ENCODE data around the gene SPNS2.

Gene SPNS2

DNA sequence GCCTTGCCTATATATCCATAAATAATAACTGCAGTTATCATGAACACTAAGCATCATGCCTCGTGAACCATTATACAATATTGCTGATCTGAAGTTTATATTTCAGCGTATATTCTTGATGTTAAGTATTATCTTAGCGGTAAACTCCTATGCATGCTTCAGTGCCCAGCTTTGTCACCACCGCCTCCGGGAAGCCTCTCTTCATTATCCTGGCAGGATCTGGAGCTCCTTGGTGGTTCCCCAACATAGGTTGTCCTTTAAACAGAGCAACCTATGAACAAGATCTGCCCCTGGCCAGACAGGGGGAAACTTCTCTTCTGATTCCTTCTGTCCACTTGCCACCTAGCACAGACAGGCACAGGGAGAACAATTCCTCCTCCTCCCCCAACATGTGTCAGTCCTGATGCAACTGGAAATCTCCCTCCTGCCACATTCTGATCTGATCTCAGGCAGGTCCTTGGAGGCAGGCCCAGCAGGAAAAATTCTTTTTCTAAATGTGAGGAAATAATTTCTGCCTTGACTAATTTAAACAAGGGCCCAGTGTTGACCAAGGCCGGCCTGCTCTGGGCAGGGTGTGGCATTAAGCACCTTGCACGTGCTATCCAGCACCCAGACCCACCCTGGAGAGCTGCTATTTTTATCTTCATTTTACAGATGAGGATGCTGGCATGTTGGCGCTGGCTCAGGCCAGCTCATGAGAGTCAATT lies 22.4 kb downstream of the SPNS2 start:
- no peak for DNase-seq

DNA sequence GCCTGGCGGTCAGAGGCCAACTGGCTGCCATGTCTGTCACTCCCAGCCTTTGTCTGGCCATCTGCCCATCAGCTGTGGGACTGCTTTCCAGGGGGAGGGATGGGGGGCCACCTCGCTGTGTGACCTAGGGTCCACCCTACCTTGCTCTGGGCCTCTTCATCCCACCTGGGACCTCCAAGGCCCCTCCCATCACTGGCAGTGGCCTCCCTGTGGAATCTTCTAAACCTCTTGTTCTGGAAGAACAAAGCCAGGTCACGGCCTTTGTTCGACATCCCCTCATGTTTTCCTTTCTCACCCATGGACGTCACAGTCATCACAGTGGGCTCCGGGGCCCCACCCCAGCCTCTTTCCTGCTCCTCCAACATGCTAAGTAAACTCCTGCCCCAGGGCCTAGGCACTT lies 24.0 kb downstream of the SPNS2 start:
- DNase-seq, result no peak

DNA sequence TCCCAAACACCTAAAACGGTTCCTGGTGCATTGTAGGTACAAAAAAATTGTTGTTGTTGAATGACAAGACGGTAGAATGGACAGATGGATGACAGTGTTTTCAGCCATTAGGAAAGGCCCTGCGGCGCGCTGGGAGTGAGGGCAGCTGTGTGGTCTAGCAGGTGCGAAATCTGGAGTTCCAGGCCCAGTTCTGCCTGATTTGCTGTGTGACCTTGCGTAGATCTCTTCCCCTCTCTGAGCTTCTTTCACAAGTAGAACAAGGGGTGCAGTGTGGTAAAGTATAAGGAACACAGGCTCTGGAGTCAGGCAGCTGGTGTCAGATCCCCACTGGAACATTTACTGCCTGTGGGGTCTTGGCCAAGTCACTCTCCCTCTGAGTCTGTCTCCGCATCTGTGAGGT lies 25.3 kb downstream of the SPNS2 start:
- DNase-seq, result no peak

DNA sequence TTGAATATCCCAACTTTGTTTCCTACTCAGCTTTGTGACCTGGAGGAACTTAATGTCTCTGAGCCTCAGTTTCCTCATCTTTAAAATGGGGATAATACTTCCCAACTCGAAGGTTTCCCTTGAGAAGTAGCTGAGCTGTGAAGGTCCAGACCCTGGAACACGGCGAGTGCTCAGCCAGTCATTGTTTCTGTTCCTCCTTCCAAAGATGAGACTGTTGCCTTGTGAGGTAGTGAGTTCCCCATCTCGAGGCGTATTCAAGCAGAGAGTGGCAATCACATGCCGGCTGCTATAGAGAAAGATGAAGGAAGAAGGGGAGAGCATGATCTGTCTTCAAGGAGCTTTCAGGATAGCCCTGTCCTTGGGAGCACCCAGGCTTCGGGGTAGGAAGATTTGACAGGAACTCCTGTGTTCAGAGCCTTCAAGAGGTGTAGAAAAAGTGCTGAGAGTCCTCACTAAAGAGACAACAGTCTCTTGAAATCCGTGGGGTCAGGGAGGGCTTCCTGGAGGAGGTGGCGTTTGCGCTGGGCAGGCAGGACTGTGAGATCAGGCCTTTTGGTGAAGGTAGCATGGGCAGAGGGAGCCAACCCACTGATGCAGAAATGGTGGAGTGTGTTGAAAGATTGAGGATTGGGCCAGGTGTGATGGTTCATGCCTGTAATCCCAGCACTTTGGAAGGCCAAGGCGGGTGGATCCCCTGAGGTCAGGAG lies 27.2 kb downstream of the SPNS2 start:
- no peak for DNase-seq

DNA sequence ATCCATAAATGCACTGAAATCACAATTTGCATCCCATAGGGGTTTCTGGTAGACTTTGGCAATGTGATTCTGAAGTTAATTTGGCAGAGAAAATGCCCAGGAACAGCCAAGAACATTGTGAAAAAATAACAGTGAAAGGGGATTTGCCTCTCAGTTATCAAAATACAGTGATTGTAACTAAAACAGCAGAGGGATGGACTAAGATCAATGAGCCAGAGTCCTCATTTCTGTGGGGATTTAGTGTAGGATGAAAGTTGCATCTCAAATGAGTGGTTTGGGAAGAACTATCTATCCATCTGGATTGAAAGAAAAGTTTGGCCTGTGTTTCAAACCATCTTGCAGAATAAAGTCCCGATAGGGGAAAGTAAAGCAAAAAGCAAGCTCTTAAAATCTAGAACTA lies 28.5 kb downstream of the SPNS2 start:
- DNase-seq, result no peak

DNA sequence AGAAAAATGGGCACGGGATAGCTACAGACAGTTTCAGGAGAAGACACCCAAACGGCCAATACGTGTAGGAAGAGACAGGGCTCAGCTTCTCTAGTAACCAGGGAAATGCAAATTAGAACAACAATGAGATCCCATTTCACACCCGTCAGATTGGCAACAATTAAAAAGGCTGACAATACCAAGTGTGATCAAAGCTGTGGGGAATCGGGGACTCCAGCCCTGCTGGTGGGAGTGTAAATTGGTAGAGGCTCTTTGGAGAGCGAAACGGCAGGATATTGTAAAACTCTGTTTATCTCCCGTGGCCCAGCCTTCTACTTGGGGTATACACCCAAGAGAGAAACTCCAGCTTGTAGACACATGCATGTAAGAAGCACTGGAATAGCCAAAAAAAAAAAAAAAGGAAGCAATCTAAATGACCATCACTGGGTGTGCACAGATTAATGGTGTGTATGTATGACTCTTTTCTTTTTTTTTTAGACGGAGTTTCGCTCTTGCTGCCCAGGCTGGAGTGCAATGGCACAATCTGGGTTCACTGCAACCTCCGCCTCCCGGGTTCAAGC lies 29.0 kb downstream of the SPNS2 start:
- no peak for DNase-seq

DNA sequence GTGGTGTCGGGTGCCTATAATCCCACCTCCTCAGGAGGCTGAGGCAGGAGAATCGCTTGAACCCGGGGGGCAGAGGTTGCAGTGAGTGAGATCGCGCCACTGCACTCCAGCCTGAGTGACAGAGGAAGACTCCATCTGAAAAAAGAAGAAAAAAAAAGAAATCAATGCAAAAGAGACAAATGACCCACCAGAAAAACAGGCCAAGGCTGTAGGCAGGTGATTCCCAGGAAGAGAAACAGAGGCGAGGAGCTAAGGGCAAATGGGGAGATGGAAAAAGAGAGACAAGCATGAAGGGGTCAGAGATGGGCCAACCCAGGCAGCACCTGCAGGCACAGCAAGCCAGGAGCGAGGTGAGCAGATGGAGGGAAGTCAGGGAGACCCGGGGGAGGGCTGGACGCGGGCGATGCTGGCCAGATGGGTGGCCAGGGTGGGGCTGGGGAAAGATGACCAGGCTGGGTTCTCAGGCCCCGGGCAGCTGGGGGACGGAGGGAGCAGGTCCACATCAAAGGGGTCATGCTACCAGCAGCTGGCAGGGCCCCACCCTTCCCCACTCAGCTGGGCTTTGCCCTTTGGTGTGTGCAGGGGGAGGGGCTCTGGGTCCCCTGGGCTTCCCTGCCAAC lies 31.0 kb downstream of the SPNS2 start:
- no peak for DNase-seq

DNA sequence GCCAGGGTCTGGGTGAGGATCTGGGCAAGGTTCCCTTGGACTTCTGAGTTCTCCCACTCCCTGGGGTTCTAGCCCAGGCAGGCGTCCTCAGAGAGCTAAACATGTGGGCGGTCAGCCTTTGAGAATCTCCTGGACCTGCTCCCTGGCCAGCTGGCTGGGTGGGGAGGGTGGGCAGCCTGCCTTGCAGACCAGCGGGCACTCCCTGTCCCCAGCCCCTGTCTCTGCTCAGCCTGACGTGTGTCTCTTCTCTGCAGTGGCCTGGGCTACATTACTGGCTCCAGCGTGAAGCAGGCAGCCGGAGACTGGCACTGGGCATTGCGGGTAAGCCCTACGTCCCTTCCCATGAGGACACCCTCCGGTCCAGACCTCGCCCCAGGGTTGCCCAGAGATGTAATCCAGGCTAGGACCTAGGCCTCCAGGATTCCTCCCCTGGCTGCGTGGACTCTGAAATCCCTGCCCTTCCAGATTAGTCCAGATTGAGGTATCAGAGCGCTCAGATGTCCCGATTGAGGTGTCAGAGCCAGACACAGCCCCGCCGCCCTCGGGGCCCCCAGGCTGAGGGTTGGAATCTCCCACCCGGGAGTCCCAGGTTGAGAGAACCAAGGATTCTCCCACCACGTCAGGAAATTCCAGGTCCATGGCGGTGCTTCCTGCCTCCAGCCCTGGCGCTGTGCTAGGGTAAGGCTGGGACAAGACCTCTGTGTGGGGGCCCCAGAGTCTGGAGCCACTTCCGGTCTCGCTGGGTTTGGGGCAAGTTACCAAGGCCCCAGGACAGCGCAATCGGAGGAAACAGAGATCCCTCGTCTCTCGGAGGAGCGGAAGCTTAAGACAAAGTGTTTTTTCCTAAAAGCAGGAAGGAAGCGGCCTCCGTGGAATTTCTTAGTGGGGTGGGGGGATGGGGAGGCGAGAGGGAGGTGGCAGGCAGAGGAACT lies 32.4 kb downstream of the SPNS2 start:
- DNase-seq, result no peak

DNA sequence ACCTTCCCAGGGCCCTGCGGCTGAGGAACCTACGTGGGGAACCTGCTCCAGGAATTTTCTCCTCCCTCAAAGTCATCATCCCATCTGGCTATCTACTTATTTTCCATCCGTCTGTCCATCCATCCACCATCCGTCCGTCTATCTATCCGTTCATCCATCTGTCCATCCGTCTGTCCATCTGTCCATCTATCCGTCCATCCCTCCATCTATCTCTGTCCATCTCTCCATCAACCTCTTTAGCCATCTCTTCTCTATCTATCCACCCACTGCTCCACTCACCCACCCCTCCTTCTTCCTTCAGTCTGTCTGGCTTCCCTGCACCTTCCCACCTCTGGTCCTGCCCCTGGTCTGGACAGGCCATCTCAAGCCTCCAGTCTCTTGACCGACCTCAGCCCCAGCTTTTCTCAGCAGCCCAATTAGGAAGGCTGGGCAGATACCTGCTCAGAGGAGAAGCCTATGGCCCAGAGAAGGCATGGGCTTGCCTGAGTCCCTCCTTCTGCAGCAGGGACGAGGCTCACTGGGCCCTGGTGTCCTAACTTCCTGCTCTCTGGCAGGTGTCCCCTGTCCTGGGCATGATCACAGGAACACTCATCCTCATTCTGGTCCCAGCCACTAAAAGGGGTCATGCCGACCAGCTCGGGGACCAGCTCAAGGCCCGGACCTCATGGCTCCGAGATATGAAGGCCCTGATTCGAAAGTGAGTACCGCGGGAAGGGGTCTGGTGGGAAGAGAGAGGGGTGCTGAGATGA lies 33.5 kb downstream of the SPNS2 start:
- DNase-seq, result no peak

DNA sequence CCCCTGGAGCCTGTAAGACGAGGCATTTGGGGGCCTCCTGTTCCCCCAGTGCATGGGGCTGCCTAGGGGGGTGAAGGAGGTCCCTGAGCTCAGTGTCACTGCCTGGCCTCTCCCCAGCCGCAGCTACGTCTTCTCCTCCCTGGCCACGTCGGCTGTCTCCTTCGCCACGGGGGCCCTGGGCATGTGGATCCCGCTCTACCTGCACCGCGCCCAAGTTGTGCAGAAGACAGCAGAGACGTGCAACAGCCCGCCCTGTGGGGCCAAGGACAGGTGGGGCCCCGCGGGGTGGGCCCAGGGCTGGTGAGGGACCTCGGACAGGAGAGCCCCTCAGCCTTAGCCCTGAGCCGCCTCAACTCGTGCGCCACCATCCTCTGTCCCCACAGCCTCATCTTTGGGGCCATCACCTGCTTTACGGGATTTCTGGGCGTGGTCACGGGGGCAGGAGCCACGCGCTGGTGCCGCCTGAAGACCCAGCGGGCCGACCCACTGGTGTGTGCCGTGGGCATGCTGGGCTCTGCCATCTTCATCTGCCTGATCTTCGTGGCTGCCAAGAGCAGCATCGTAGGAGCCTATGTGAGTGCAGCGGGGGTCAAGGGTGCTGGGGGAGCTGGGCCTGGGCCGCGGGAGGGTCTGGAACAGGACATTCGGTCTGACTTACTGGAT lies 34.3 kb downstream of the SPNS2 start:
- DNase-seq, result no peak

DNA sequence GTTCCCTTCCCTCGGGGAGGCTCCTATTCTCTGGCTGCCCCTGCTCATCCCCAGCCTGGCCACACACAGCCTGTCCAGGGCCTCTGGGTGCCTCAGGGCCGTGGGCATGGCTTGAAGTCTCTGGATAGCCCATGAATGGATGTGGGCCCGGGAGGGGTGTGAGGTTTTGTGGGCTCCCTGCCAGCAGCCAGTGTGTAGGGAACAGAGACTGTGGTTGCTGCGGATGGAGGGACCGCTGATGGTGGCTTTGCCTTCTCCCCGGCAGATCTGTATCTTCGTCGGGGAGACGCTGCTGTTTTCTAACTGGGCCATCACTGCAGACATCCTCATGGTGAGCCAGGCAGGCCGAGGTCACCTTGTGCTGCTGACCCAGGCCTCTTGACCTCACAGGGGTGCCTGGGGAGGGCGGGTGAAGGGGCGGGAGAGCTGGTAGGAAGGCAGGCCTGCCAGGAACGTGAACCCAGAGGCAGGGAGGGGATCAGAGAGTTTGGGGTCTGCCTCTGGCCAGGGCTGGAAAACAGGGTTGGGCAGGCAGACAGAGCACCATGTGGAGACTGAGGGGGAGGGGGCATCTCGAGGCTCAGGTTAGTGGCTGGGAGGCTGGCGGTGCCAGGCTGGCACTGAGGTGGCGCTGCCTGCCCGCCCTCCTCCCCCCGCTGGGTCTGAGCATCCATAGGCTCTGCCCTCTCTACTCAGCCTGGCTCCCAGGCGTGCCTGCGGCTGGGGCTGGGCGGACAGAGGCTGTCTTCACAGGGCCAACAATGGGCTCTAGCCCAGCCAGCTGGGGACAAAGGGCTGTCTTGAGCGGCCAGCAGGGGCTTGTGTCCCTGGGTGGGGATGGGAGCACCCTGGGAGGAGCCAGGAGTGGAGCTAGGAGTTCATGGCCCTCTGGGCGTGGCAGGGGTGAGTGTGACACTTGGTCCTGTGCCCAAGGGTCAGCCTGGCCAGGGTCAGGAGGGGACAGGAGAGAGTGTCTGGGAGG lies 35.1 kb downstream of the SPNS2 start:
- peak; percentile 51 for DNase-seq

DNA sequence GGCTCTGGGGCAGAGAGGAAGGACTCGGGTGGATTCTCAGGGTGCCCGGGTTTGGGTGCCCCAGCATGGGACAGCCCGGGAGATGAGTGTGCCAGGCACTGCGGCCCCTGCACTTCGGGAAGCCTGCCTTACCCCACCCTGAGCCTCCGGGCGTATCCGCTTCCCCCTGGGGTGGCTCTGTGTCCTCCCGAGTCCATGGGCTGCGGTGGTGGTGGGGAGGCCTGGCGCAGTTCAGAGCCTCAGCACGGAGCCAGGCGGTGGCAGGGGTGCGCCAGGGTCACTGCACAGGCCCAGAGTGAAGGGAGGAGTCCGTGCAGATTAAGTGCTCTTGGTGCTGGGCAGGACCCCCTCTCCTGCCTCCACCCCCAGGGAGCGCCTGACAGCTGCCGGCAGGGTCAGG lies 35.8 kb downstream of the SPNS2 start:
- no peak for DNase-seq

DNA sequence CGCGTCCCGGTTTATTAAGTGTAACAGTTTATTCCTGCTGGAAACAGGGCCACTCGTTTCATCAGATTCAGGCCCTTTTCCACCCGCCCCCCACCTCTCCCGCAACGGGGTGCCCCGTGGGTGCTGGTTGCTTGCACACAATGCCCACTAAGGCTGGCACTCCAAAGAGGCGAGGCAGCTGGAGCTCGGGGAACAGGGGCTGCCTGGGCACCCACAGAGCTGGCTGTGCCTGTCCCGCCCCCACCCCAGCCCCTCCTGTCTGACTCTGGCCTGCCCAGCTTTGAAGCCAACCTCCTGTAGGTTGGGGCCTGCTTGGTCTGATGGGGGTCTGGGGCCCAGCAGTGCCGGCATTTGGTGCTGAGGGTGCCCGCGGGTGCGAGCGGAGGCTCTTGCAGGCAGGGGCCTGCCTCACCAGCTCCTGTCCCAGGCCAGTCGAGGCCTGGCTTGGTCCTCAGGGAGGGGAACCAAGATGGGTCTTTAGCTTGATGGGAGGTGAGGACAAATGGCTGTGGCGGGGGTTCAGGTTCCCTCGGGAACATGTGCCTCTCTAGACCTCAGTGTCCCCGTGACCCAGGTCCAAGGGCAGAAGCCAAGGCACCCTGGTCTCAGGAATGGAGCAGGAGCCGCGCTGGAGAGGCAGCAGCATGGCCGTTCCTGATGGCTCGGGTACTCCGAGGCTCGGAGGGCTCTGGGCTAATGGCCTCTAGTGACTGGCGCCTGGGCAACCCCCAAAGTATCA lies 36.4 kb downstream of the SPNS2 start:
- DNase-seq, result peak; percentile 36

DNA sequence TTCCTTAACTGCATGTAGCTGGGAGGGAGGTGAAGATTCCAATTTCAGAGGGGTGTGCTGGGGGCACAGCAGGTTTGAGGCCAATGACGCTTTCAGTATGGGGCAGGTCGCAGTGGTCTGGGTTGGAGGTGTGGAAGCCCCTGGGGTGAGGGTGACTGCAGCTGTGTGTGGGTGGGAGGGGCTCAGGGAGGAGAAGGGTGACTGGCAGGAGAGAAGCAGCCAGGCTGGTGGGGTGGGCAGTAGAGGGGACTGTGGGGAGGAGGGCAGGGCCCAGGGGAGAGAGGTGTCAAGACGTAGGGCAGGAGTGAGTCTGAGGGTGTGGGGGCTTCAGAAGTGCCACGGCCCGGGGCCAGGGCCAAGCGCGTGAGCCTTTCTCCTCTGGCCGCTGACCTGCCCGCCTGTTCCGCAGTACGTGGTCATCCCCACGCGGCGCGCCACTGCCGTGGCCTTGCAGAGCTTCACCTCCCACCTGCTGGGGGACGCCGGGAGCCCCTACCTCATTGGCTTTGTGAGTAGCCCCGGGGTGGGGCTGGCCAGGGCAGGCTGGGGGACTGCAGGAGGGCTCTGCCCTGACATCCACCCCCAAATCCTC lies 37.1 kb downstream of the SPNS2 start:
- no peak for DNase-seq

DNA sequence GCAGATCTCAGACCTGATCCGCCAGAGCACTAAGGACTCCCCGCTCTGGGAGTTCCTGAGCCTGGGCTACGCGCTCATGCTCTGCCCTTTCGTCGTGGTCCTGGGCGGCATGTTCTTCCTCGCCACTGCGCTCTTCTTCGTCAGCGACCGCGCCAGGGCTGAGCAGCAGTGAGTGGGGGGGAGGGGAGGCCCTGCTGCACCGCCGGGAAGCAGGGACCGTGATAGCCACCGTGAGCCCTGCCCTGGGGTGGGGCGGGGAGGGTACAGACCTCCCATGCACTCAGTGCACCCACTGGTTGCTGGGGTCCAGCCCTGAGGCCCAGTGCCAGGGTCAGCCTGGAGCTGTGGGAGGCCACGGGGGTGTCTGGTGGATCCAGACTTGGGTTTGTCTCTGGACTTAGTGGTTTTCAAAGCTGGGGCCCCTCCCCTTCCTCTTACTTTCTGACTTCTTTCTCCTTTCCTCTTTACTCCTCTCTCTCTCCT lies 37.6 kb downstream of the SPNS2 start:
- no peak for DNase-seq

DNA sequence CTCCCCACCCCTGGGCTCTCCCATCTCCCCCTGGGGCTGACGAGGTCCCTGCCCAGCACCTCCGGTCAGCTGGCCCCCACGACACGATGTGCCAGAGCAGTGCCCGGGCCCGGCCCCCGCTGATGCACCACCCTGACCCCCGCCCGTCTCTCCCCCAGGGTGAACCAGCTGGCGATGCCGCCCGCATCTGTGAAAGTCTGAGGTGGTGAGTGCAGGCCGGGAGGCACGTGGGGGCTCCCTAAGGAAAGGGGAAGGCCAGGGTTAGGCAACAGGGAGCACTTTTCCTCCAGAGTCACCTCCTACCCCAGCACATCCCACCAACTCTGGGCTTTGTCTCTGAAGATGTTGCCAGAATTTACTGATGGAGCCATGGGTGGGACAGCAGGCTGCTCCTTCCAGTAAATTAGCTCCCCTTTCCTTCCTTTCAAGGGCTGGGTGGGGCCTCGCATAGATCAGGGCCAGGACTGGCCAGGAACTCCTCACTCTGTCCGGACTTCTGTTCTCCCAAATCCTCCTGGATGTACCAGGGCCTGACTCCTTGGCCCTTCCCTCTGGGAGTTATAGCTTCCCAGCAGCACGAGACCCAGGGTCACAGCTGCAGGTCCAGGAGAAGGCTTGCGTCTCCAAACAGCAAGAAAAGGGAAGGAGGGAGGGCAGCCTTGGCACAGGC lies 38.2 kb downstream of the SPNS2 start:
- no peak for DNase-seq

DNA sequence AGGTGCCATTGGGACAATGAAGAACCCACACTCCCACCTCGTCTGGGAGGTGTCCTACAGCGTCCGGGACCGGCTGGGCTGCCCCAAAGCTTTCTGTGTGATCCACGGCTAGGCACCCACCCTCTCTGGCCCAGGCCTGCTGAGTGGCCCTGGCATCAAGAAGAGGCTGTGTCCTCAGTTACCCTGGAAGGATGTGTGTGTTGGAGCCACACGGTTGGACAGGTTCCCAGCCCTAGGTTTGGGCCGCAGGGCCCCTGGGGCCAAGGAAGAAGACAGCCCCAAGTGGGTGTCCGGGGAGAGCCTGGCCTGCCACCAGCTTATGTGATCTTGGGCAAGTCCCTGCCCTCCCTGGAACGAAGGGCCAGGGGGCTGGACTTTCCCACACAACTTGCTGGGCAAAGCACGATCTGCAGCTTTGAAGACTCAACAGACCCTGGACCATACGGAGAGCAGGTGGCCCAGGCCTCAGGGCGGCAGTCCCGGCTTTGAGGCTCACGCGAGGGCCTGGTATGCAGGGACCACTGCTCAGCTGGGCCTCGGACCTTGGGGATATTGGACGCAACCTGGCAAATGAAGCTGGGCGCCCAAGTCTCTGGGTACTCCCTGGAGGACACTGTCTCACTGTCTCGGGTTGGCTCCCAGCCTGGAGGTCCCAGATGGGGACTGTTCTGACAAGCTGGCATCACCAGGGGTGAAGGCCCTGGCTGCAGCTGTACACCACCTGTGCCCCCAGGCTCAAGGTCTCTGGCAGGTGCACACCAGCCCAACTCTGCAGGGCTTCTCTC lies 39.0 kb downstream of the SPNS2 start:
- no peak for DNase-seq
